AG09309 (cell line): ENCODE measurements around the gene LRMDA.

Experiments
- DNase-seq: peaks from one replicate; pipeline ENCODE4 v3.0.0-alpha.2; 2010; ENCODE audit warnings: low read depth
- H3K4me3 ChIP-seq: 2 replicates; pipeline ENCODE4 v1.5.1; 2011; ENCODE audit warnings: mild to moderate bottlenecking, low read depth, low read length, moderate library complexity; ENCODE audit not compliant: control insufficient read depth
- TF ChIP-seq, protein P1 (sequence below): IDR thresholded peaks from 2 replicates; pipeline ENCODE4 v1.5.1; 2011; ENCODE audit warnings: mild to moderate bottlenecking, low read depth, low read length, inconsistent platforms; ENCODE audit not compliant: insufficient read depth, control insufficient read depth; ENCODE audit errors: missing control alignments

LRMDA gene

DNA sequence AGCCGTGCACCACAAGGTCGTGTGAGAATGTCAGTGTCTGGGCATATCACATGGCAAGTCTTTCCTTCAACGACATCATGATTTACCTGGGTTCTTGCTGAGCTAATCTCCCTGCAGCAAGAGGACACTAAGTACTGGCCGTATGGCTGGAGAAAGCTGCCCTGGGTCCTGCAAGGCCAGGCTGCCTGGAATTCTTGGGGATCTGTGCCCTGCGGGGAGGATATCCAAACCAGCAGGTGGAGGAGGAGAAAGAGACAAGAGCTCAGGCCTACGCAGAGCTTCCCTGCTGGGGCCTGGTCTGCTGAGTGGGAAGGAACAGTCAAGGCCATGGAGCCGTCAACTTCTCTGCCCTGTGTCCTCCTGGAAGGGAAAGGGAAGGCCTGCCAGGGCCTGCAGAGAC lies 552.6 kb downstream of the LRMDA start:
- TF ChIP-seq, protein P1, sequence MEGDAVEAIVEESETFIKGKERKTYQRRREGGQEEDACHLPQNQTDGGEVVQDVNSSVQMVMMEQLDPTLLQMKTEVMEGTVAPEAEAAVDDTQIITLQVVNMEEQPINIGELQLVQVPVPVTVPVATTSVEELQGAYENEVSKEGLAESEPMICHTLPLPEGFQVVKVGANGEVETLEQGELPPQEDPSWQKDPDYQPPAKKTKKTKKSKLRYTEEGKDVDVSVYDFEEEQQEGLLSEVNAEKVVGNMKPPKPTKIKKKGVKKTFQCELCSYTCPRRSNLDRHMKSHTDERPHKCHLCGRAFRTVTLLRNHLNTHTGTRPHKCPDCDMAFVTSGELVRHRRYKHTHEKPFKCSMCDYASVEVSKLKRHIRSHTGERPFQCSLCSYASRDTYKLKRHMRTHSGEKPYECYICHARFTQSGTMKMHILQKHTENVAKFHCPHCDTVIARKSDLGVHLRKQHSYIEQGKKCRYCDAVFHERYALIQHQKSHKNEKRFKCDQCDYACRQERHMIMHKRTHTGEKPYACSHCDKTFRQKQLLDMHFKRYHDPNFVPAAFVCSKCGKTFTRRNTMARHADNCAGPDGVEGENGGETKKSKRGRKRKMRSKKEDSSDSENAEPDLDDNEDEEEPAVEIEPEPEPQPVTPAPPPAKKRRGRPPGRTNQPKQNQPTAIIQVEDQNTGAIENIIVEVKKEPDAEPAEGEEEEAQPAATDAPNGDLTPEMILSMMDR, result no peak
- no peak for DNase-seq
- no peak overlapping the region for H3K4me3 ChIP-seq

DNA sequence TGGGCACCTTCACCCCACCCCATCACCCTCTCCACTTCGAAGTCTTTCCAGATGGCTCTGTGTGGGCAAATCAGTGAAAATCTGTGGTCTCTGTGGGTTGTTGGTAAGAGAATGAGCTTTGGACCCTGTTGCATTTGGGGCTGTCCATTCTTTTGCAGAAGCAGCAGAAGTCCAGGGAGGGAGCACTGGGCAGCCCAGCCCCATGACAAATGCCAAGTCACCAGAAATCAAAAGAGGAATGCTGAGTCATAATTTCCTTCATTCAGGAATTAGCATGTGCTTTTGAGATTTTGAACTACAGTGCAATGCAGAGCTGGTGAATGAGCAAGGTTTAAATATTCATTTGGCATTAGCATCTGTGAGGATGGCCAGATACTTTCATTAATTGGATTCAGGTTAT lies 556.2 kb downstream of the LRMDA start:
- no peak overlapping the region for H3K4me3 ChIP-seq
- DNase-seq, result no peak
- TF ChIP-seq, protein P1, result no peak

DNA sequence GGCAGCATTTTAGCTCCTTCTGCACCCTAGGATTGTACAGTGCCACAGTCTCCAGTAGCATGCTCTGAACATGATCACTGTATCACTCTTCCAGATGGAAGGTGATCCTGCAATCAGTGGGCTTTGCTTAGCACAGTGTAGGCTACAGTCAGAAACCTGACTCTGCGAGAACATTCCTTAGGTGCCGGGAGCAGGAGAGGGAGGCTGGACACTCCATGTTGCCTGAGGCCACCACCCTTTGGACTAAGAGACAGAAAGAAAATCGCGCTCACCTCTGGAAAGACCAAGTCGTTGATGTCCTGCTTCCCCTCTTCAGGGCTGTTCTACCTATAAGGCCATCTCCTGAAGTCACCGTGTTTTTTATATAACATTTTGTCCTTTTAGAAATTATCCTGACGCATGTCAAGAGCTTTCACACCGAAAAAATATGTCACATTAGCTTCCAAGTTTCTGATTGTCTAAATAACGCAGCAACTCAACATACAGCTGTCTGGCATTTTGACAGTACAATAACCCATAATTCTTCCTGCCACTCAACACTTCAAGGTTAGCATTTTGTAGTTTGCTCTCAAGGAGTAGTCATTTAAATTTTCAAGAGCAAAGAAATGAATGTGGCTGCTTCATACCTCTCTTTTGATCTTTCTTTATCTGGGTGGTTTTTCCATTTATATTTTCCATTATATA lies 563.1 kb downstream of the LRMDA start:
- H3K4me3 ChIP-seq, result no peak overlapping the region
- no peak for DNase-seq

DNA sequence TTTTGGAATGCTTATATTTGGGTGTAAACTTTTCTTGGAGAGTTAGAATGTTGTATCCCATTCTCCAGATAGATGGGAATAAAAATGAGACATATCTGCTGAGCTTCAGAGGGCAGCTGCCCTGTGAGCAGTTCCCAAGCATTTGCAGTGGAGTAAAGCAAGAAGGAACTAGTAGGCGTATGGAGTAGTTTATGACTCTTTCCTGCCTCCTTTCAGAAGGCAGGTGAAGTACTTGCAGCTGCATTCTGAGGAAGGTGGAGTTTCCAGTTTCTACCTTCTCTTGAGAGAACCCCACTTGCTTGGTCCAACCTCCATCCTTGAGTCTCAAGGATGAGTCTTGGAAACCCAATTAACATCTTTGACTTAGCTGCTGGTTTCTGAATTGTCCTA lies 563.6 kb downstream of the LRMDA start:
- no peak overlapping the region for H3K4me3 ChIP-seq
- no peak for DNase-seq
- TF ChIP-seq, protein P1, result no peak

More for the DNA sequence above, 563.1 kb downstream of the LRMDA start:
- TF ChIP-seq, protein P1, result no peak

DNA sequence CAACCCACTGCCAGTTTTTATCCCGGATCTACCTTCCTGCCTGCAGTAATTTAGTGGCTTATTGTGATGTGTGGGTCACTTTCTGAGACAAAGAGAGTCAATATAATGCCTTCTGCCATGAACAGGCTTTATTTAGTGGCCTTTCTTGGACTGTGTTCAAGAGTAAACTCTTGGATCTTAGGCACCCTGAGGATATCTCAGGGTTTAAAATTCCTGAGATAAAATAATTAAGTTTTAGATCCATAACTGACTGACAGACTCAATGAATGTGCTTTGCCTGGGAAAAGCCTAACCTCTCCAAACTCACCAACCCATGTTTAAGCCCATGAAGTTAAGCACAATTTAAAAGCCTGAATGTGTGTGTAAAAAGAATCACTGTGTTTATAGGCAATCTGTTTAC lies 564.3 kb downstream of the LRMDA start:
- DNase-seq, result no peak
- TF ChIP-seq, protein P1, result no peak
- no peak overlapping the region for H3K4me3 ChIP-seq

DNA sequence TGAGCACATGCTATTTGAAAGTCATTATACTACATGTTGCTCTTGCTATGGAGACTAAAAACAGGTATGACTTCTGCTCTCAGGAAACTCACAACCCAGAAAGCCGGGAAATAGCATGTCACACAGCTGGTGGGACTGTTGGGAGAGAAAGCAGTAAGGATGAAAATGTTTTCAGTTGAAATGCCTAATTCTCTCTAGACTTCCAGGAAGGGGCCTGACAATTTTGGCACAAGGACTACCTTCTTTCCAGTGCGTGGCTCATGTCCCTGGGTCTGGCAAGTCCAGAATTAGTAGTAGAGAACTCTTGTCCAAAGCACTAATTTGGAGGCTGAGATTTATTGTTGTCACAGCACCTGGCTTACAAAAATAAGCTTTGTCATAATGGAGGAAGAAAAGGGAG lies 567.6 kb downstream of the LRMDA start:
- H3K4me3 ChIP-seq, result no peak overlapping the region
- DNase-seq, result no peak
- TF ChIP-seq, protein P1, result no peak
